CD4-positive, alpha-beta memory T cell (primary cell): ENCODE data around the gene DTD2. TPM values are rescaled to one million over a fixed set of nuclear protein-coding genes. Genes with fewer than 3 reads are reported as not detected.

Experiments
- CTCF ChIA-PET: fragments of 350-600 bp; sonication (Branson Sonifier 250); formaldehyde crosslinking; loops from one replicate; lab custom pipeline; 2021; ENCODE audit warnings: inconsistent platforms; ENCODE audit not compliant: partially characterized antibody; lab: Charles Lee
- POLR2A ChIA-PET: fragments of 350-600 bp; sonication (Branson Sonifier 250); formaldehyde crosslinking; loops from one replicate; lab custom pipeline; 2021; ENCODE audit not compliant: partially characterized antibody; lab: Charles Lee
- DNase-seq, 5 donors: peaks; one replicate each; pipeline versions ENCODE4 v3.0.0 to v3.0.0-alpha.2; 2020 to 2022; ENCODE audit warnings: mixed read lengths in 1 of 5
- H3K27ac ChIP-seq: one replicate; pipeline ENCODE4 v1.7.0; 2013; ENCODE audit warnings: low read depth, low read length
- H3K27me3 ChIP-seq: 2 replicates; pipeline ENCODE4 v1.7.0; 2013; ENCODE audit warnings: mild to moderate bottlenecking, low read length, moderate library complexity; ENCODE audit not compliant: insufficient read depth
- H3K36me3 ChIP-seq: 2 replicates; pipeline ENCODE4 v1.7.0; 2013; ENCODE audit warnings: mild to moderate bottlenecking, low read length, moderate library complexity; ENCODE audit not compliant: insufficient read depth
- H3K4me1 ChIP-seq: 2 replicates; pipeline ENCODE4 v1.7.0; 2013; ENCODE audit warnings: mild to moderate bottlenecking, low read length, moderate library complexity; ENCODE audit not compliant: insufficient read depth
- H3K4me3 ChIP-seq, 2 donors: one replicate each; pipeline ENCODE4 v1.7.0; 2013; ENCODE audit warnings: low read length in 2 of 2, mild to moderate bottlenecking in 1 of 2
- H3K9me3 ChIP-seq, 2 donors: one replicate each; pipeline ENCODE4 v1.7.0; 2013; ENCODE audit warnings: low read length in 2 of 2, control low read depth in 1 of 2; ENCODE audit not compliant: control insufficient read depth in 1 of 2
- H3K27ac Mint-ChIP-seq, 7 donors: one replicate each; pipeline ENCODE4 v1.8.0; 2020 to 2021; ENCODE audit warnings: mixed read lengths in 7 of 7, mild to moderate bottlenecking in 6 of 7, inconsistent platforms in 3 of 7, moderate library complexity in 3 of 7
- H3K27me3 Mint-ChIP-seq, 2 donors: one replicate each; pipeline ENCODE4 v1.8.0; 2020 to 2021; ENCODE audit warnings: mixed read lengths in 2 of 2
- H3K36me3 Mint-ChIP-seq, 2 donors: one replicate each; pipeline ENCODE4 v1.8.0; 2020 to 2021; ENCODE audit warnings: mixed read lengths in 2 of 2, inconsistent platforms in 1 of 2, mild to moderate bottlenecking in 1 of 2
- H3K4me1 Mint-ChIP-seq, 4 donors: one replicate each; pipeline ENCODE4 v1.8.0; 2020 to 2021; ENCODE audit warnings: mixed read lengths in 4 of 4, mild to moderate bottlenecking in 1 of 4
- H3K4me3 Mint-ChIP-seq, 8 donors: one replicate each; pipeline ENCODE4 v1.8.0; 2020 to 2021; ENCODE audit warnings: mixed read lengths in 8 of 8, mild to moderate bottlenecking in 7 of 8, moderate library complexity in 6 of 8, inconsistent platforms in 3 of 8
- H3K9me3 Mint-ChIP-seq, 8 donors: one replicate each; pipeline ENCODE4 v1.8.0; 2020 to 2021; ENCODE audit warnings: mixed read lengths in 8 of 8, mild to moderate bottlenecking in 5 of 8, inconsistent platforms in 3 of 8, moderate library complexity in 1 of 8
- intact Hi-C: fragments of 100-400 bp; cut with micrococcal nuclease; formaldehyde crosslinking; loops from one replicate; pipeline ENCODE4 v1.15.1; 2023
- polyA plus RNA-seq, 2 donors: library from polyadenylated mRNA; unstranded; fragments of 300-500 nt; fragmentation: Illumina TruSeq; gene quantifications; one replicate each; pipeline ENCODE4 v1.2.3, GENCODE V29; 2021
- total RNA-seq, 2 experiments: library from RNA; stranded (reverse); gene quantifications; one replicate each; pipeline ENCODE4 v1.2.3, GENCODE V29; 2021

DTD2 gene
- total and polyA plus RNA-seq, 4 experiments from 2014 or later: 13.9 to 27.0 (median 17.7) TPM

- POLR2A ChIA-PET: interaction anchor here (0.6 to 4.2 kb wide), 16 partner anchors 11 to 798 kb away, joined by 3 to 50 read pairs (median 6); partner anchors contain the start of genes AP4S1, ARHGAP5, DTD2 and HECTD1
- Mint-ChIP-seq H3K4me1 (peaks cover 11 to 36% (median 20%) of the 10 kb centered on the region in 4 donors), H3K27ac (peak within 1 kb of the TSS; percentile 80 to 99 (median 96)), H3K27me3 (no peaks in the 10 kb centered on the region), H3K36me3 (peaks cover 0 to 2% of the 10 kb centered on the region in 2 donors), H3K9me3 (no peaks in the 10 kb centered on the region), H3K4me3 (peak within 1 kb of the TSS; percentile 92 to 100 (median 98))
- H3K27ac ChIP-seq: peak within 1 kb of the TSS; percentile 66
- peaks cover 17% of the 10 kb centered on the region for H3K4me1 ChIP-seq
- no peaks in the 10 kb centered on the region for H3K27me3 ChIP-seq
- CTCF ChIA-PET: interaction anchor here (0.8 to 2.3 kb wide), 11 partner anchors 11 to 402 kb away, joined by 3 to 16 read pairs (median 3); partner anchors contain the start of genes DTD2 and HECTD1
- H3K9me3 ChIP-seq: no peaks in the 10 kb centered on the region
- H3K36me3 ChIP-seq: no peaks in the 10 kb centered on the region
- H3K4me3 ChIP-seq: peak within 1 kb of the TSS; percentile 97 to 99
- peak; percentile 90 to 92 (median 91) for DNase-seq
- intact Hi-C loops: loop anchor here (1.0 kb wide), 9 partner anchors 37 to 861 kb away; partner anchors contain the start of genes AP4S1, ARHGAP5, DTD2 and G2E3
Observed at GRCh38 chr14:31420319-31421111, 36.8 kb downstream of the DTD2 start, which contains the start of gene HEATR5A. HEATR5A (minus strand) TSS chr14:31420550; CDS start chr14:31402975, 17,575 bp downstream.

GRCh38 chr14:31419967-31420318, 37.4 kb downstream of the DTD2 start:
- Mint-ChIP-seq H3K4me1 (peaks cover 13 to 36% (median 23%) of the 10 kb centered on the region in 4 donors), H3K36me3 (peaks cover 0 to 2% of the 10 kb centered on the region in 2 donors), H3K27ac (peak overlapping the region in 6 of 7 donors; percentile 81 to 99 (median 96)), H3K4me3 (peak overlapping the region; percentile 92 to 100 (median 98)), H3K27me3 (no peaks in the 10 kb centered on the region), H3K9me3 (no peaks in the 10 kb centered on the region)
- Histone ChIP-seq H3K36me3 (no peaks in the 10 kb centered on the region), H3K27me3 (no peaks in the 10 kb centered on the region), H3K9me3 (no peaks in the 10 kb centered on the region), H3K4me1 (peaks cover 17% of the 10 kb centered on the region), H3K27ac (peak overlapping the region; percentile 66), H3K4me3 (peak overlapping the region; percentile 97 to 99)
- POLR2A ChIA-PET: interaction anchor here (0.9 to 4.2 kb wide), 11 partner anchors 14 to 798 kb away, joined by 3 to 50 read pairs (median 8); partner anchors contain the start of genes AP4S1, ARHGAP5, DTD2 and HECTD1
- no peak for DNase-seq
- CTCF ChIA-PET: interaction anchor here (0.9 to 2.3 kb wide), 9 partner anchors 12 to 212 kb away, joined by 3 to 16 read pairs (median 4); partner anchors contain the start of genes DTD2 and HECTD1
- intact Hi-C loops: loop anchor here (1.0 kb wide), 9 partner anchors 37 to 861 kb away; partner anchors contain the start of genes AP4S1, ARHGAP5, DTD2 and G2E3

- Mint-ChIP-seq H3K9me3 (no peaks in the 10 kb centered on the region), H3K36me3 (peaks cover 0 to 2% of the 10 kb centered on the region in 2 donors), H3K27me3 (no peaks in the 10 kb centered on the region), H3K27ac (peak overlapping the region in 6 of 7 donors; percentile 2 to 73 (median 46)), H3K4me3 (peak overlapping the region; percentile 84 to 100 (median 98)), H3K4me1 (peaks cover 13 to 36% (median 23%) of the 10 kb centered on the region in 4 donors)
- POLR2A ChIA-PET: interaction anchor here (1.0 to 4.2 kb wide), 8 partner anchors 14 to 797 kb away, joined by 3 to 50 read pairs (median 10); partner anchors contain the start of genes AP4S1, ARHGAP5, DTD2 and HECTD1
- DNase-seq: peak in 2 of 5 donors; percentile 3 to 7
- no peaks in the 10 kb centered on the region for H3K27me3 ChIP-seq
- intact Hi-C loops: no loop called here
- peak overlapping the region; percentile 97 to 99 for H3K4me3 ChIP-seq
- CTCF ChIA-PET: interaction anchor here (1.0 to 2.3 kb wide), 6 partner anchors 16 to 211 kb away, joined by 3 to 16 read pairs (median 6); partner anchors contain the start of gene DTD2
- H3K36me3 ChIP-seq: no peaks in the 10 kb centered on the region
- peak overlapping the region; percentile 66 for H3K27ac ChIP-seq
- peaks cover 17% of the 10 kb centered on the region for H3K4me1 ChIP-seq
- H3K9me3 ChIP-seq: no peaks in the 10 kb centered on the region
Observed at GRCh38 chr14:31419179-31419966, 37.9 kb downstream of the DTD2 start.

GRCh38 chr14:31418440-31418839, 38.9 kb downstream of the DTD2 start:
- no peak for DNase-seq
- no peaks in the 10 kb centered on the region for H3K9me3 Mint-ChIP-seq
- Histone ChIP-seq H3K9me3 (no peaks in the 10 kb centered on the region), H3K4me1 (peaks cover 17% of the 10 kb centered on the region), H3K27me3 (no peaks in the 10 kb centered on the region), H3K27ac (no peak overlapping the region), H3K4me3 (no peak overlapping the region), H3K36me3 (no peaks in the 10 kb centered on the region)
- peaks cover 0 to 2% of the 10 kb centered on the region in 2 donors for H3K36me3 Mint-ChIP-seq
- POLR2A ChIA-PET: interaction anchor here (3.0 to 4.2 kb wide), 2 partner anchors 39 to 211 kb away, joined by 30 to 50 read pairs; partner anchors contain the start of genes DTD2 and HECTD1
- no peaks in the 10 kb centered on the region for H3K27me3 Mint-ChIP-seq
- CTCF ChIA-PET: interaction anchor here (1.4 to 1.8 kb wide), 2 partner anchors 17 to 210 kb away, joined by 3 to 4 read pairs; no protein-coding TSS in a partner anchor
- intact Hi-C loops: no loop called here
- peak overlapping the region in 1 of 7 donors; percentile 17 for H3K27ac Mint-ChIP-seq
- H3K4me1 Mint-ChIP-seq: peaks cover 16 to 42% (median 28%) of the 10 kb centered on the region in 4 donors
- H3K4me3 Mint-ChIP-seq: peak overlapping the region in 1 of 8 donors; percentile 32

- Mint-ChIP-seq H3K4me1 (peaks cover 11 to 20% (median 17%) of the 10 kb centered on the region in 4 donors), H3K27me3 (no peaks in the 10 kb centered on the region), H3K36me3 (peaks cover 0 to 2% of the 10 kb centered on the region in 2 donors), H3K27ac (peak overlapping the region in 1 of 7 donors; percentile 44), H3K9me3 (no peaks in the 10 kb centered on the region), H3K4me3 (no peak overlapping the region)
- no peak overlapping the region for H3K27ac ChIP-seq
- no peaks in the 10 kb centered on the region for H3K9me3 ChIP-seq
- intact Hi-C loops: no loop called here
- no peak overlapping the region for H3K4me3 ChIP-seq
- POLR2A ChIA-PET: no interaction called here
- no peak for DNase-seq
- CTCF ChIA-PET: no interaction called here
- H3K27me3 ChIP-seq: no peaks in the 10 kb centered on the region
- H3K4me1 ChIP-seq: peaks cover 5% of the 10 kb centered on the region
- H3K36me3 ChIP-seq: no peaks in the 10 kb centered on the region
Observed at GRCh38 chr14:31414190-31414833, 43.0 kb downstream of the DTD2 start.

GRCh38 chr14:31411218-31411727, 46.0 kb downstream of the DTD2 start:
- Histone ChIP-seq H3K4me1 (no peaks in the 10 kb centered on the region), H3K27me3 (no peaks in the 10 kb centered on the region), H3K36me3 (no peaks in the 10 kb centered on the region), H3K27ac (no peak overlapping the region), H3K9me3 (no peaks in the 10 kb centered on the region), H3K4me3 (no peak overlapping the region)
- Mint-ChIP-seq H3K9me3 (no peaks in the 10 kb centered on the region), H3K27ac (peak overlapping the region in 1 of 7 donors; percentile 6), H3K36me3 (peaks cover 0 to 2% of the 10 kb centered on the region in 2 donors), H3K27me3 (no peaks in the 10 kb centered on the region), H3K4me3 (no peak overlapping the region), H3K4me1 (peaks cover 6 to 12% (median 9%) of the 10 kb centered on the region in 4 donors)
- intact Hi-C loops: no loop called here
- no peak for DNase-seq
- ChIA-PET CTCF (no interaction called here), POLR2A (no interaction called here)
